B cell (primary cell): ENCODE measurements around the gene EPB41L2. TPM values are rescaled to one million over a fixed set of nuclear protein-coding genes. Genes with fewer than 3 reads are reported as not detected.

Experiments
- ATAC-seq: fragments of 200-7000 bp; cut with Tn5 transposase; one replicate; pipeline ENCODE4 v1.10.0; 2021; ENCODE audit warnings: low read depth, mild to moderate bottlenecking, moderate number of reproducible peaks, moderate library complexity
- CTCF ChIA-PET: fragments of 350-600 bp; sonication (Branson Sonifier 250); formaldehyde crosslinking; loops from one replicate; lab custom pipeline; 2021; ENCODE audit warnings: antibody characterized with exemption, inconsistent platforms; lab: Charles Lee
- POLR2A ChIA-PET: fragments of 350-600 bp; sonication (Branson Sonifier 250); formaldehyde crosslinking; loops from one replicate; lab custom pipeline; 2021; ENCODE audit warnings: antibody characterized with exemption; lab: Charles Lee
- DNase-seq: peaks from one replicate; pipeline ENCODE4 v3.0.0; 2013
- H2AFZ ChIP-seq: 2 replicates; pipeline ENCODE4 v1.6.1; 2012; ENCODE audit warnings: mild to moderate bottlenecking, low read depth, low read length; ENCODE audit not compliant: insufficient read depth, poor library complexity, severe bottlenecking
- H3K27ac ChIP-seq, 2 donors: 1 replicate in 1 of 2; 2 replicates in 1 of 2; pipeline ENCODE4 v1.5.1; 2012 to 2013; ENCODE audit warnings: low read length in 2 of 2, mild to moderate bottlenecking in 2 of 2, moderate library complexity in 1 of 2
- H3K27me3 ChIP-seq, 4 experiments: fragments of 200-600 bp in 1 of 4; sonication (generic) in 1 of 4; replicated peaks in 1 of 4; 1 replicate in 2 of 4; 2 replicates in 2 of 4; pipeline versions ENCODE4 v1.6.1 to v1.7.0; 2013 to 2016; ENCODE audit warnings: low read length in 3 of 4, mild to moderate bottlenecking in 2 of 4, mixed read lengths in 1 of 4, moderate library complexity in 1 of 4; ENCODE audit not compliant: insufficient read depth in 4 of 4, control insufficient read depth in 3 of 4; ENCODE audit errors: control extremely low read depth in 1 of 4
- H3K36me3 ChIP-seq, 2 experiments: replicated peaks in 1 of 2; 1 replicate in 1 of 2; 2 replicates in 1 of 2; pipeline versions ENCODE4 v1.6.1 to v1.7.1; 2013; ENCODE audit warnings: low read length in 1 of 2; ENCODE audit not compliant: insufficient read depth in 2 of 2, control insufficient read depth in 1 of 2; ENCODE audit errors: control extremely low read depth in 1 of 2, extremely low read depth in 1 of 2
- H3K4me1 ChIP-seq, 2 donors: fragments of 200-600 bp in 1 of 2; sonication (generic) in 1 of 2; 1 replicate in 1 of 2; 2 replicates in 1 of 2; pipeline versions ENCODE4 v1.5.1 to v1.6.1; 2013 to 2017; ENCODE audit warnings: low read length in 2 of 2; ENCODE audit not compliant: control insufficient read depth in 2 of 2, insufficient read depth in 2 of 2
- H3K4me2 ChIP-seq: replicated peaks from 2 replicates; pipeline ENCODE3; 2012; ENCODE audit warnings: mild to moderate bottlenecking, low read depth, low read length; ENCODE audit not compliant: poor library complexity, severe bottlenecking
- H3K4me3 ChIP-seq, 5 experiments: fragments of 200-600 bp in 1 of 5; sonication (generic) in 1 of 5; 1 replicate in 3 of 5; 2 replicates in 2 of 5; pipeline versions ENCODE4 v1.5.1 to v1.7.0; 2011 to 2016; ENCODE audit warnings: low read length in 4 of 5, mild to moderate bottlenecking in 4 of 5, low read depth in 2 of 5, control low read depth in 1 of 5, moderate library complexity in 1 of 5; ENCODE audit not compliant: insufficient read depth in 1 of 5; ENCODE audit errors: control extremely low read depth in 1 of 5, extremely low read depth in 1 of 5
- H3K79me2 ChIP-seq: fragments of 200-600 bp; sonication (generic); one replicate; pipeline ENCODE4 v1.6.0; 2016; ENCODE audit warnings: low read length; ENCODE audit not compliant: control insufficient read depth, insufficient read depth
- H3K9ac ChIP-seq: fragments of 200-600 bp; sonication (generic); 2 replicates; pipeline ENCODE4 v1.6.1; 2017; ENCODE audit warnings: mild to moderate bottlenecking, low read length, moderate library complexity
- H3K9me3 ChIP-seq, 3 donors: one replicate each; pipeline versions ENCODE4 v1.6.1 to v1.7.1; 2013; ENCODE audit warnings: low read length in 2 of 3; ENCODE audit not compliant: control insufficient read depth in 2 of 3, insufficient read depth in 1 of 3; ENCODE audit errors: control extremely low read depth in 1 of 3
- H4K20me1 ChIP-seq: 2 replicates; pipeline ENCODE4 v1.6.0; 2012; ENCODE audit warnings: mild to moderate bottlenecking, low read length; ENCODE audit not compliant: insufficient read depth, control insufficient read depth, poor library complexity, severe bottlenecking
- H3K27ac Mint-ChIP-seq: one replicate; pipeline ENCODE4 v1.8.0; 2021; ENCODE audit warnings: mixed read lengths
- H3K27me3 Mint-ChIP-seq: one replicate; pipeline ENCODE4 v1.8.0; 2021; ENCODE audit warnings: mixed read lengths
- H3K4me1 Mint-ChIP-seq: one replicate; pipeline ENCODE4 v1.8.0; 2021; ENCODE audit warnings: mixed read lengths
- H3K4me3 Mint-ChIP-seq: one replicate; pipeline ENCODE4 v1.8.0; 2021; ENCODE audit warnings: mixed read lengths
- H3K9me3 Mint-ChIP-seq: one replicate; pipeline ENCODE4 v1.8.0; 2022; ENCODE audit warnings: mixed read lengths; ENCODE audit not compliant: insufficient read depth
- EZH2 ChIP-seq: IDR thresholded peaks from 2 replicates; pipeline ENCODE4 v1.6.1; 2012; ENCODE audit warnings: borderline replicate concordance, low read depth, mild to moderate bottlenecking, moderate library complexity, low read length; ENCODE audit not compliant: insufficient read depth, poor library complexity, severe bottlenecking
- WGBS: methylation state at CpG from one replicate; pipeline ENCODE4 v1.1.5; 2013; ENCODE audit warnings: missing lambda C conversion rate; ENCODE audit not compliant: insufficient coverage; 5-methylcytosine and 5-hydroxymethylcytosine counted together
- intact Hi-C: fragments of 100-400 bp; cut with micrococcal nuclease; formaldehyde crosslinking; loops from one replicate; pipeline ENCODE4 v1.10.0; 2022
- polyA plus RNA-seq: library from polyadenylated mRNA; depleted of rRNA; stranded (reverse); fragments of >200 nt; gene quantifications from 2 replicates; pipeline ENCODE4 v1.2.3, GENCODE V29; 2012
- total RNA-seq, 2 donors: library from RNA; stranded (reverse); fragments of 120-200 nt in 1 of 2; gene quantifications; 1 replicate in 1 of 2; 2 replicates in 1 of 2; pipeline versions ENCODE4 v1.2.3 to v1.2.4, GENCODE V29; 2013 to 2022
- TF ChIP-seq, protein P1 (sequence below): fragments of 200-600 bp; IDR thresholded peaks from one replicate; pipeline ENCODE4 v1.8.0; 2022; ENCODE audit warnings: antibody characterized with exemption, mild to moderate bottlenecking

The EPB41L2 gene
- total and polyA plus RNA-seq, 2 donors (not counting 1 experiment from before 2014, with no cell fraction given), result 17.8 to 61.0 TPM

DNA sequence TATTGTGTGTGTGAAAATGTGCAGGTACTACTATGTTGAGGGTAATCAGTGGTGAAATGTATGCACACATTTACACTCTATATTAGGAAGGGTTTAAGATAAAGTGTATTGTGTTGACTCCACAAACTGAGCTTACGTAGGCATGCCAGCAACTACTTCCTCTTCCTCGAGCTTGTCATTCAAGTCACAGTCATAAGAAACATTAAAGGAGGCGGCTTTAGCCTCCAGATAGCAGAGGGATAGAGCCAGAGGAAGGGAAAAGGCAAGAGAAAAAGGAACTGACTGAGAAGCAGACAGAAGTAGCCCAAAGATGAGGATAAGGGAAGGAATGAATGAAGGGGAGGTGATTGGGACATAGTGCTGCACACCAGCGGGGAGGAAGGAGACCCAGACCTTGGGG is 180.7 kb downstream of the EPB41L2 start:
- no peaks in the 10 kb centered on the region for H3K27me3 Mint-ChIP-seq
- TF ChIP-seq, protein P1, sequence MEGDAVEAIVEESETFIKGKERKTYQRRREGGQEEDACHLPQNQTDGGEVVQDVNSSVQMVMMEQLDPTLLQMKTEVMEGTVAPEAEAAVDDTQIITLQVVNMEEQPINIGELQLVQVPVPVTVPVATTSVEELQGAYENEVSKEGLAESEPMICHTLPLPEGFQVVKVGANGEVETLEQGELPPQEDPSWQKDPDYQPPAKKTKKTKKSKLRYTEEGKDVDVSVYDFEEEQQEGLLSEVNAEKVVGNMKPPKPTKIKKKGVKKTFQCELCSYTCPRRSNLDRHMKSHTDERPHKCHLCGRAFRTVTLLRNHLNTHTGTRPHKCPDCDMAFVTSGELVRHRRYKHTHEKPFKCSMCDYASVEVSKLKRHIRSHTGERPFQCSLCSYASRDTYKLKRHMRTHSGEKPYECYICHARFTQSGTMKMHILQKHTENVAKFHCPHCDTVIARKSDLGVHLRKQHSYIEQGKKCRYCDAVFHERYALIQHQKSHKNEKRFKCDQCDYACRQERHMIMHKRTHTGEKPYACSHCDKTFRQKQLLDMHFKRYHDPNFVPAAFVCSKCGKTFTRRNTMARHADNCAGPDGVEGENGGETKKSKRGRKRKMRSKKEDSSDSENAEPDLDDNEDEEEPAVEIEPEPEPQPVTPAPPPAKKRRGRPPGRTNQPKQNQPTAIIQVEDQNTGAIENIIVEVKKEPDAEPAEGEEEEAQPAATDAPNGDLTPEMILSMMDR, result no peak
- TF ChIP-seq EZH2, result no peak
- no peaks in the 10 kb centered on the region for H3K4me1 Mint-ChIP-seq
- Histone ChIP-seq H2AFZ (no peak overlapping the region), H3K4me1 (no peaks in the 10 kb centered on the region), H3K27me3 (no peaks in the 10 kb centered on the region), H3K27ac (no peak overlapping the region), H3K36me3 (peaks cover 0 to 6% of the 10 kb centered on the region in 2 experiments), H3K4me2 (no peak overlapping the region), H3K4me3 (no peak overlapping the region), H3K9ac (no peak overlapping the region), H4K20me1 (no peaks in the 10 kb centered on the region), H3K9me3 (no peaks in the 10 kb centered on the region), H3K79me2 (no peaks in the 10 kb centered on the region)
- H3K4me3 Mint-ChIP-seq, result no peak overlapping the region
- no peaks in the 10 kb centered on the region for H3K9me3 Mint-ChIP-seq
- ATAC-seq, result no peak
- no peak for DNase-seq
- intact Hi-C loops, result no loop called here
- ChIA-PET POLR2A (no interaction called here), CTCF (interaction anchor here (1.5 to 7.3 kb wide), 4 partner anchors 8 to 652 kb away, joined by 5 to 316 read pairs (median 43); no protein-coding TSS in a partner anchor)
- WGBS, result 100% methylated on average over 2 of the region's 4 CpGs
- no peak overlapping the region for H3K27ac Mint-ChIP-seq

DNA sequence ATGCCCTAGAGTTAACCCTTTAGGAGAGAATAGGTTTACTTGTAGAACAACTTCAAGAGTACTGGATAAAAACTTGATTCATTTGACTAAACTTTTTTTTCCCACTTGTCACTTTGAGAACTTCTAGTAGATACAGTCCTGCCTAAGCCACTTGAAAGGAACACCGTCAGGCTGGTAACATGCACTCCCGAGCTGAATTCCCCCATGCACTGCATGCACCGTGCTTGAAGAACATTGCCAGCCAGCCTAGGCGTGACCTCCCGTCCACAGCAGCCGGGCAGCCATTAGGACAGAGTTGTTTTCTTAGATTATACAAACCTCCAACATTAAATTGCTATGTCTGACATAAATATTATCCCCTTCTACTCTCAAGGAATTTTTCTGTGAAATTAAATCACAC is 183.2 kb downstream of the EPB41L2 start:
- no peak overlapping the region for H3K4me3 Mint-ChIP-seq
- H3K27me3 ChIP-seq, result no peaks in the 10 kb centered on the region
- no peak overlapping the region for H3K4me3 ChIP-seq
- H3K9me3 Mint-ChIP-seq, result no peaks in the 10 kb centered on the region
- ChIA-PET CTCF (interaction anchor here (1.1 to 1.3 kb wide), 2 partner anchors 9 to 56 kb away, joined by 3 to 9 read pairs; no protein-coding TSS in a partner anchor), POLR2A (no interaction called here)
- no peaks in the 10 kb centered on the region for H4K20me1 ChIP-seq
- ATAC-seq, result no peak
- peaks cover 0 to 3% of the 10 kb centered on the region in 2 experiments for H3K36me3 ChIP-seq
- no peaks in the 10 kb centered on the region for H3K4me1 Mint-ChIP-seq
- no peak overlapping the region for H3K4me2 ChIP-seq
- H2AFZ ChIP-seq, result no peak overlapping the region
- H3K9ac ChIP-seq, result no peak overlapping the region
- no peak for DNase-seq
- TF ChIP-seq EZH2, result no peak
- TF ChIP-seq, protein P1, result no peak
- no peak overlapping the region for H3K27ac ChIP-seq
- H3K79me2 ChIP-seq, result no peaks in the 10 kb centered on the region
- no peak overlapping the region for H3K27ac Mint-ChIP-seq
- H3K27me3 Mint-ChIP-seq, result no peaks in the 10 kb centered on the region
- intact Hi-C loops, result loop anchor here (10.0 kb wide), 1 partner anchor 1285 kb away; no protein-coding TSS in a partner anchor
- H3K4me1 ChIP-seq, result no peaks in the 10 kb centered on the region
- 100% methylated on average over 3 of the region's 6 CpGs for WGBS
- no peaks in the 10 kb centered on the region for H3K9me3 ChIP-seq
